Hematopoietic multipotent progenitor cell (in vitro differentiated cells): ENCODE measurements around the gene LEFTY2. TPM values are rescaled to one million over a fixed set of nuclear protein-coding genes. Genes with fewer than 3 reads are reported as not detected.
A peak's percentile ranks its signal among the peaks of the same experiment; 100 is the strongest.
"Not testable (repeated sequence)": the region's sequence is repeated elsewhere in the genome, so short reads cannot be mapped to it uniquely, and the experiment has no call there.

Experiments
- DNase-seq, 3 donors: peaks; one replicate each; pipeline ENCODE4 v3.0.0-alpha.2; 2011 to 2015; ENCODE audit warnings: low read depth in 2 of 3, low spot score in 2 of 3
- total RNA-seq: library from RNA; depleted of rRNA; stranded (reverse); fragments of >200 nt; gene quantifications from one replicate; pipeline ENCODE4 v1.2.3, GENCODE V29; 2012

LEFTY2 gene
- total RNA-seq, 1 donor: 0.27 TPM

DNA sequence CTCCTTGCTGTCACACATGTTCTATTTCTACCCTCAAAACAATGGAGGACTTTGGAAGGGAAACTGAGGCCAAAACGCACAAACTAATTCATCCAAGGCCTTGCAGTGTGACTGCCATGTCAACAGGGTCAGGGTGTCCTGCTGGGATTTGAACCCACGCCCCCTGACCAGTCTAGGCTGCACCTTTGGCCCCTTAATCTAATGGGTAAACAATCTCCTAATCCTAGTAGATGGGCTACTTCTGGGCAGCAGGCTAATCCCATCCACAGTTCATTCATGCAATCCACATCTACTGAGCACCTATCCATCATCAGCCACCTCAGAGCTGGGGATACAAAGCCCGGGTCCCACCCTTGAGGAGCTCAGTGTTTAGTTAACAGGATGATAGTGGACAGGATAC is 17.0 kb upstream of the LEFTY2 start:
- no peak for DNase-seq

DNA sequence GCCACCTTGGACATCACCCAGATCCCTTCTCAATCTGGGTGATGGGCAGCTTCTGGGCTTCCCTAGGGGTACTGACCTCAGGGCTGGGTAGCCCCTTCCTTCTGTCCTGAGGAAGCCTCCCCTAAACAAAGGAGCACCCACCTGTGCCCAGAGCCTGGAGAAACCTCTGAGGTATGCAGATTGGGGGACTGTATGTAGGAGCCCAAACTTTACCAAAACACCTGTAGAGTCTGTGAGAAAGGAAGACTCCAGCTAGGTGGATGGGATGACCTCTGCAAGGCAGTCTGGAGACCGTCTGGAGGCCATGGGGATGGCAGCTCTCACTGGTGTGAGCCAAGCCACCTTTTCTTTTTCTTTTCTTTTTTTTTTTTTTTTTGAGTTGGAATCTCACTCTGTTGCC is 13.7 kb upstream of the LEFTY2 start:
- DNase-seq: no peak

DNA sequence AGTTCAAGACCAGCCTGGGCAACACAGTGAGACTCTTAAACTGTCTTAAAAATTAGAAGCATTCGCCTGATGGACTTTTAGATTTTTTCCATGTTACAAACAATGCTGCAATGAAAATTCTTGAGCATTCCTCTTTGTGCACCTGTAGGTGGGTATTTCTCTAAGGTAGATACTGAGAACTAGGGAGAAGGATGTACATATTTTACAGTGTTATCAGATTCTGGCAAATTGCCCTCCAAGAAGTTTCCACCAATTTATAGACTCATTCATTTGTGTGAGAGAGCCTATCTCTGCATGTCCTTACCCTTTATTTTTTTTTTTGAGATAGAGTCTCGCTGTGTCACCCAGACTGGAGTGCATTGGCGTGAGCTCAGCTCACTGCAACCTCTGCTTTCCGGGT is 12.3 kb upstream of the LEFTY2 start:
- DNase-seq: no peak

DNA sequence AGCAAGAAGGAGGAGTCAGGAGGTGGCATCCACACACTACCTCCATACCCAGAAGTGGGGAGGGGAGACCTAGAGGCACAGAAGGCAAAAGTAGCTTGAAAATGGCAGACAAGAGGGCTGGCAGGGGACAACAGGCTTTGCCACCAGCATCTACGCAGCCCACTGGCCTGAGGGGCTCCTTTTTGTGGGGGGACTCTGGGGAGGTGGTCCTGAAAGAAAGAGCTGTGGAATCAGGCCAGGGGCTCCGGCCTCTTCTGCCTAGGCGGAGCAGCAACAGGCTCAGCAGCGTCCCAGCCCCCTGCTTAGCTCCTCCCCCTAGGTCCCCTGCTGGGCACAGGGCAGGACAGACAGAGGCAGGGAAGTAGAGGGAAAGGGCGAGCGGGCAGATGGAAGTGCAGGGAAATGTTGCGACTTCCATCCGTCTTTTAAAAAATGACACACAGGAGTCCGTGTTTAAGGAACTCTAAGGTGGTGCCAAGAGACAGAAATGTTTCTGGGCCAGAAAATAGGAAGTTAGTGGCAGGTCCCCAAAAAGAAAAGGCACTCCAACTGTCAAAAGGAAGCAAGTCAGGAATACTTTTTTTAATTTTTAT is 10.0 kb upstream of the LEFTY2 start:
- DNase-seq: peak in 2 of 3 donors; percentile 22 to 31

DNA sequence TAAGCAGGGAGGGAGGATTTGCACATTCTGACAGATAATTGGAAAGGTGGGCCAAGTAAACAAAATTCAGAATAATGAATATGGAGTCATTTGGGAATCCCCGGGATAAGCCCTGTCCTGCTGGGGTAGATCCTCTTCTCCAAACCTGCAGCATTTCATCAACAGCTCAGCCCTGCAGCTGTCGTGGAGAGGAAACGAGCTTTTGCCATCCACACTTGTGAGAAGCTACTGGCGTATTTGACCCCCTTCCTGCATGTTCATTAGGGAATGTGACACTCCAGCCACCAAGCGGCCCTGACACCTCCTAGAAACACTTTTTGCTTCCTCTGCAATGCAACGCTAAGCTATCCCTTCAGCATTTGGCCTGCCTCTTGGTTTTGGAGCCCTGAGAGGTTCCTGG is 8.0 kb upstream of the LEFTY2 start:
- DNase-seq: no peak

DNA sequence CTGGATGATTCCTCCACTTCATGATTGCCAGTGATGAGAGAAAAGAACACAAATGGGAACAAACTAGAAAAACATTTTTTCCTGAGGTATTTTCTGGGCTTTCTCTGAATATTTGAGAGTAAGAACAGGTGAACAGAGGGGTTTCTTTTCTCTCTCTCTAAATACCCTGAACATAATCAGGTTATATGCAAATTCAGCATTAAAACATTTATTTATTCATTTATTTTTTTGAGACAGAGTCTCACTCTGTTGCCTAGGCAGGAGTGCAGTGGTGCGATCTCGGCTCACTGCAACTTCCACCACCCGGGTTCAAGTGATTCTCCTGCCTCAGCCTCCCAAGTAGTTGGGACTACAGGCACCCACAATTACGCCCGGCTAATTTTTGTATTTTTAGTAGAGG is 5.8 kb upstream of the LEFTY2 start:
- DNase-seq: no peak

DNA sequence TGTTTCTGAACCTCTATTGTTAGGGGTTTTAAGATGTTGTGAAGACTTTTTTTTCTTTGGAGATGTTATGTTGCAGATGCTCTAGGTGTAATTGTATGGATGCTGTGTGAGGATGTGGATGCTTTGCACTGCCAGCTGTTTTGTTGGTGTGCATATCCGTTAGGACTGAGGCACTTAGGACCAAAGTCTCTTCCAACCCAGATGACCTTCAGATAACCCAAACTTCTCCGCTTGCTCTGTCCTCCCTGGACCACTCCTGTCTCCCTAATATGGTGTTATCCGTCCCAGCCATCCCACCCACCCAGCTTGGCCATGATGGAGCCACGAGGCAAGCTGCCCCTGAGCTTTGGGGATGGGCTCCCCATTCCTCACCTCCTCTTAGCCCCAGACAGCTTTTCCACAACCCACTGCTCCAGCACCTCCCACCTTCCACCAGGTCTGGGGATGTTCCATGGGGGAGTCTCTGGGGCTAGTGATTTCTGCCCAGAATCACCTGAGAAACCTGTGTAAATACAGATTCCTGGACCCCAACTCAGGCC is 5.1 kb upstream of the LEFTY2 start:
- DNase-seq: no peak

DNA sequence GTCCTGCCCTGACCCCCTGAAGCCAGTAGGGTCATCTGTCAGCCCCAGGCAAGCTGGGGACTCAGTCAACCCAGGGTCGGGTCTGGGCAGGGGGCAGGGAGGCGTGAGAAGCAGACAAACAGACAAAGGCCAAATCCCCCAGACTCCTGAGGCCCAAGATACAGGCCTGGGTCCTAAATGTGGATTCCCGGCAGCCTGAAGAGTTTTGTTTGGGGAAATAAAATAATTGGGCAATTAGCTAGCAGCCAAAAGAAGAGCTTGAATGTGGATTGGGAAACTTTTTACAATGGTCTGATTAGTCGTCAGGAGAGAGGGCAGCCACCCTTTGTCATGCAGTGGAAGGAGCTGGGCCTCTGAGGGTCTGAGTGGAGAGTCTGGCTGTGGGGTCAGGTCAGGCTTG is 4.5 kb upstream of the LEFTY2 start:
- no peak for DNase-seq

DNA sequence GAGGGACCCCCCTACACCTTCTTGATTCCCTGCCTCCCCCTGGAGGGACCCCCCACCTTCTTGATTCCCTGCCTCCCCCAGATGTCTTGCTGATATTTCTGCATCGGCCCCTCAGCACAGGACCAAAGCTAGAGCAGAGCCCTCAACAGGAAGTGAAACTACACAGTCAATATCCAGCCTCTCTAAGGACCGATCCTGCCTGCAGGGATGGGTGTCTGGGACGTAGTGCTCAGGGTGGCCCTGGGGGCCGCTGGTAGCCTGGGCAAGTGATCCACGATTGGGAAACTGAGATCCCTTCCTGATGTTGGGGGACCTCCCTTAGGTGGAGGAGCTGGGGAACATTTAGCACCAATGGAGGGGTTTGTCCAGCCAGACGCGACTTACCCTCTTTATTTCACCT is 3.9 kb upstream of the LEFTY2 start:
- no peak for DNase-seq

DNA sequence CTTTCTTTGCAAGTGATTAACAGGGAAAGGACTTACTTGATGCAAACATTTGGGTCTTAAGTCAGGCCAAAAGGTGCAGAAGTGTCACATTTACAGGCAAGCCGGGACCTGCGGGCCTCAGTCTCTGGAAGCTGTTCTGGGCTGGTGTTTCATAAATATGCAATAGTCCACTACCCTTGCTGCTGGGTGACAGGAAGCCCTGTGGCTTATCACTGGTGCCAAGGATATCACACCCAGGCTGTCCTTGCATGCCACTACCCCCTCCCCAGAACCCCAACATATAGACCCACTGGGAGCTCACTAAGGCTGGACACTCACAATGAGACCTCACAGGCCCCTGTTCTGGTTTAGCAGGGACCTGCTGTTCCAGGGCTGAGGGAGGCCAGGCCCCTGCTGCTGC is 3.4 kb upstream of the LEFTY2 start:
- DNase-seq: no peak

DNA sequence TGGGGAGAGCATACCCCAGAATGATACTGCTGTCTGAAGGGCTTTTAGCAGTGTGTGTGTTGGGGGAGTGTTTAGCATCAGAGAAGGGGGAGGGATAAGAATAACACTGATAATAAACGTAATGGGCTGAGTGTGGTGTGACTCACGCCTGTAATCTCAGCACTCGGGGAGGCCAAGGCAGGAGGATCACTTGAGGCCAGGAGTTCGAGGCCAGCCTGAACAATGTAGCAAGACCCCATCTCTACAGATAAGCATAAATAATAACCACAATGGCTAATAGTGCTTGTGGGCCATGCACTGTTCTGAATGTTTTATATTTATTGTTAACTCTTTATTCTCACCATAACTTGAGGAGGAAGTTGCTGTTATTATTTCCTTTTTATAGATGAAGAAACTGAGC is 2.6 kb upstream of the LEFTY2 start:
- DNase-seq: no peak

DNA sequence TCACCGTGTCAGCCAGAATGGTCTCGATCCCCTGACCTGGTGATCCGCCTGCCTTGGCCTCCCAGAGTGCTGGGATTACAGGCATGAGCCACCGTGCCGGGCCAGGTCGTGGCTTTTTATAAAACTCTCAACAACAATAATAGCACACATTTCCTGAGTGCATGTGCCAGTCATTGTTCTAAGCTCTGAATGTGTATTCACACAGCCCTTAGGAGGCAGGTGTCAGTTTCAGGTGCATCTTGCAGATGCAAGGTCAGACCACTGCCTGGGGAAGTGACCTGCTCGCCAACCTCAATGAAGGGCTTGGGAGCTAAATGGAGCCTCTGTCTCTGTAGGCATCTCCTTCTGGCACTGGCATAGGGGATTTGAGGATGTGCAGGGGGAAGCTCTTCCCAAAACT is 1.6 kb upstream of the LEFTY2 start:
- no peak for DNase-seq

DNA sequence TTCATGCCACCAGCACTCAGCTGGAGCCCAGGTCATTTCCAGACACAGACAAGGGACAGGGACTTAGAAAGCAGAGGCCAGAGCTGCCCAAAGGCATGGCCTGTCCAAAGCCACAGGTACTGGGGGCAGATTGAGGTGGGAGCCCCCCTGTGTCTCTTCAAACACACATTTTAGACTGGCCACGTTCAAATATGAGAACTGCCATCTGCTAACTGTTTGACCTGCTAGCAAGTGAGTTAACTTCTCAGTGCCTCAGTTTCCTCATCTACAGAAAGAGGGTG is 862 bp upstream of the LEFTY2 start:
- no peak for DNase-seq

DNA sequence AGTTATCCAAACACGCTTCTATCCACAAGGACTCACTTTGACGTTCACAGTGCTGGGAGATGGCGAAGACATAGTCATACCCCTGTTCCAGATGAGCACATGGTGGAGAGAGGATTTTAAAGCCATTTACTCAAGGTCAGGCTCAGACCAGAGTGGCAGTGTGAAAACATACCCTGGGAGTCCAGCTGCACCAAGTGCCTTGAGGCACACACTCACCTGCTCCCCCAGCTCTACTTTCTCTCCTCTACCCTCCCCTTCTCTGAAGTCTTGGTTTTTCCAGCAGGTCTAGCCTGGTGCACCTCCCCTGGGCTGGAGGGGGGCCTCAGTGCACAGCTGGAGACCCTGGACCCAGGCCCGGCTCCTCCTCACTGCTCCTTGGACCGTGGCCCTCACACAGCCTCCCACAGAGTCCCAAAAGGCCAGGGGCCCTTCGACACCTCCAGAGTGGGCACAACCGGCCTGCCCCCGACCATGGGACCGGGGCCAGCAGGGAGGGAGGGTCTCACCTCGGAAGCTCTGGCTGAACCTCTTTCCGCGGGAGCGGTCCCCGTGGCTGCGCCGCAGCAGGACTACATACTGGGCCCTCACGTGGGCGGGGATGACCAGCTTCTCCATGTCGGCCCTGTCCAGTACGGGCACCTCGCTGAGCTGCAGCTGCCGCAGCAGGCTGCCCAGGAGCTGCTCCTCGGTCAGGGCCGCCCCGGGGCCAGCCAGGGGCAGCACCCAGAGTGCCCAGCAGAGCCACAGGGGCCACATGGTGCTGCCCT is 452 bp downstream of the LEFTY2 start:
- no peak for DNase-seq

DNA sequence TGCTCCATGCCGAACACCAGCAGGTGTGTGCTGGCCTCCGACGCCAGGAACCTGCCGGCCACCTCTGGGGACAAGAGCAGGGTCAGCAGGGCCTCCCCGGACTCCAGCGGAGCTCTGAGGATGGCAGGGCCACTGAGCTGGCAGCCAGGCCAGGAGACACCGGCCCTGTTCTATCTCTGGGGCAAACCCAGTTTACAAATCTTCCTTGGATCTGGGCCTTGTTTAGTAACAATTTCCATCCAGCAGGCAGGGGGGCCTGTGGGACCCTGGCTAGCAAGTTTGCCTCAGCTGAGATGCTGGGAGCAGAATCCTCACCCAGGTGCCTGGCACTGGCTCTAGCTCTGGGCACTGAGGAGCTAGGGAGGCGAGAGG is 1.1 kb downstream of the LEFTY2 start:
- not testable (repeated sequence) for DNase-seq

DNA sequence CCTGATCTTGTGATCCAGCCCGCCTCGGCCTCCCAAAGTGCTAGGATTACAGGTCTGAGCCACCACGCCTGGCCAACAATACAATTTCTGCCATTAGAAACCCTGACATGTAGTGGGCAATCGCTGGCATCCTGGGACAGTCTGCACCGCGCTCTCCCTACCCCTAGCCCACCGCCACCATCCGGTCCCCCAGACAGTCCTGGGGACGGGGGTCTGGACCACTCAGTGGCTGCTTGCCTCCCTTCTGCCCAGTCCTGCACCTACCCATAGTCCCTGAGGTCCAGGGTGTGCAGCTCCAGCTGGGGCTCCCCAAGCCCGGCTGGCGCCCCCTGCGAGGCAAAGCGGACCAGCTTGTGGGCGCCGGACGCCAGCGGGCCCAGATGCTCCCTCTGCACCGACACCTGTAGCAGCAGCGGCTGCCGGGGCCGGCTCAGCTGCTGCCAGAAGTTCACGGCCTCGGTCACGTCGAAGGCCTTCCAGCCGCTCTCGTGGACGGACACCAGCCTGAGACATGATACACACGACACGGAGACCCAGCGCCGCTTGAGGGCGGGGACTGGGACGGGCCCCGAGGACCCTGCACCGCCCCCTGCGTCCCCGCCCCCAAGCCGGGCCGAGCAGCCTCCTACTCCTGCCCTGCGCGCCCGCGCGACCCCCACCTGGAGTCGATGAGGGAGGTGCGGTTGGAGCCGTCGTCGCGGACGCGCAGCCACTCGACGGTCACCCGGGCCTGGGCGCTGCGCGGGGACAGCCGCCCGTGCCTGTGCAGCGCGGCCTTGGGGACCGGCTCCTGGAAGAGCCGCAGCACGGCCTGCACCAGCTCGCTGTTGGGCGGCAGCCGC is 1.7 kb downstream of the LEFTY2 start:
- DNase-seq: not testable (repeated sequence)

DNA sequence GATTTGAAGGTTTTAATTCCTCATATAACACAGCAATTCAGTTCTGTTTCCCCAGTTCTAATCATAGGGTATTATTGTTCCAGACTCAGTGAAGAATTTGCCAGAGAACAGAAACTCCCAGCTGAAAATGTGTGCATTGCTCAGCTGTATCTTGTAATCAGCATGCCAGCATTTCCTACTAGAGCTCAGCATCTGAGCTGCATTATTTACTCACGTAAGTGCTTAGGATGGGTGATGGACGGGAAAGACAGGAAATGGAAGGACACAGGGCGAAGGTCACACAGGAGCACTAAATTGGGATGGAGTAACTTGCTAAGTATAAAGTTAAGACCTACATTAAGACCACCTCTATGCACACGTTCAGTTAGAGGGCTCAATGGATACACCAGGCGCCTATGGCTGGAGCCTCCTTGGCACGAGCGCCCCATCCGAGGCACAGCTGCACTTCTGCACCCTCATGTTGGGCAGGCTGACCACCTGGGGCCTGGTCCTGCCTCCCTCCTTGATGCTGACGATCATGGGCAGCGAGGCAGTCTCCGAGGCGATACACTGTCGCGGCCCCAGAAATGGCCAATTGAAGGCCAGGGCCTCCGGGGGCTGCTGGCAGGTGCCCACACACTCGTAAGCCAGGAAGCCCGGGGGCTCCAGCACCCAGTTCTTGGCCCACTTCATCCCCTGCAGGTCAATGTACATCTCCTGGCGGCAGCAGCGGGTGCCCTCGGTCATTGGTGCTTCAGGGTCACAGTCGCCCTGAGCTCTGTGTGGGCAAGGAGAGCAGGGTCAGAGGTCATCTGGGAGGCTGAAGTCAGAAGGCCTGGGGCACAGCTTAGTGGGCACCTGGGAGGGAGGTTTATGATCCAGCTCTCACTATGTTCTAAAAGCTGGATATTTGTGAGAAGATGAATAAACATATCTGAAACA is 3.7 kb downstream of the LEFTY2 start:
- no peak for DNase-seq

DNA sequence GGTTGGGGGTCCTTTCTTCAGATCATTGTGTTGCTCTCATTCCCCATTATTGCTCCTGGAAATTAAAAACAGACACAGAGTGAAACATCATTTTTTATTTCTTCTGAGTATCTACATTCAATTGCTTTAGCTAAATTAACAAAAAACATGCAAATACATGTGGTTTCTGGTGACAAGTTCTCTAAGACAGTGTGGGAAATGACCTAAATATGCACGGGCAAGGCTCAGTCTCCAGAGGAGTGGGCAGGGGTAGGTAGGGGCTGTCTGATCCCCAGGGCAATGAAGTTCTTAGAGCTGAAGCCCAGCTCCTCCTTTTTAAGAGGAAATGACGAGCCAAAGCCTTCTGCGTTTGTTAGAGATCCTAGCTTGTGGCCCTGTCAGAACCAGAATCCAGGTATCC is 4.5 kb downstream of the LEFTY2 start:
- DNase-seq: no peak

DNA sequence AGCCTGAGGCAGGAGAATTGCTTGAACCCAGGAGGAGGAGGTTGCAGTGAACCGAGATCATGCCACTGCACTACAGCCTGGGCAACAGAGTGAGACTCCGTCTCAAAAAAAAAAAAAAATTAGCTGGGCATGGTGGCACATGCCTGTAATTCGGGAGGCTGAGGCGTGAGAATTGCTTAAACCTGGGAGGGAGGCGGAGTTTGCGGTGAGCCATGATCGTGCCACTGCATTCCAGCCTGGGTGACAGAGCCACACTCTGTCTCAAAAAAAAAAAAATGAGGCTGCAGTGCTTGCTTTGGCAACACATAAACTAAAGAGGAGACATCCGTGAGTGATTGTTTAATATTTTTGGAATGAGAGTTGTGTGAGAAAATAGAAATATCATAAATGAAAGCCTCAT is 4.9 kb downstream of the LEFTY2 start:
- not testable (repeated sequence) for DNase-seq

DNA sequence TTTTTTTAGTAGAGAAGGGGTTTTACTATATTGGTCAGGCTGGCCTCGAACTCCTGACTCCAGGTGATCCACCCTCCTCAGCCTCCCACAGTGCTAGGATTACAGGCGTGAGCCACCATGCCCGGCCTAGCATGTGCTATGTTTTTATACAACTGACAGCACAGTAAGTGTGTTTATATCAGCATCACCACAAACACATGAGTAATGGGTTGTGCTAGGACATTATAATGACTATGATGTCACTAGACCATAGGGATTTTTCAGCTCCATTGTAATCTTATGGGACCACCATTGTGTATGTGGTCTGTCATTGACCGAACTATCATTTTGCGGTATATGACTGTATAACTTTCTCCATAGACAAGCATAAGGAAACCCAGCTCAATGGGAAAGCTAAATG is 6.3 kb downstream of the LEFTY2 start:
- DNase-seq: no peak

DNA sequence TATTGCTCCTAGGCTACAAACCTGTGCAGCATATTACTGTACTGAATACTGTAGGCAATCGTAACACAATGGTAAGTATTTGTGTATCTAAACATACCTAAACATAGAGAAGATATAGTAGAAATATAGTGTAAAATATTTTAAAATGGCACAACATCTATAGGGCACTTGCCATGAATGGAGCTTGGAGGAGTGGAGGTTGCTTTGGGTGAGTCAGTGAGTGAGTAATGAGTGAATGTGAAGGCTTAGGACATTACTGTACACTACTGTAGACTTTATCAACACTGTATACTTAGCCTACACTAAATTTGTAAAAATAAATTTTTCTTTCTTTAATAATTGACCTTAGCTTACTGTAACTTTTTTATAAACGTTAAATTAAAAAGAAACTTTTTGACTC is 7.9 kb downstream of the LEFTY2 start:
- DNase-seq: no peak
